ENCODE measurements around the gene EEF1G. TPM values are rescaled to one million over a fixed set of nuclear protein-coding genes. Genes with fewer than 3 reads are reported as not detected.

The EEF1G gene
- total and polyA plus RNA-seq, 2 of the 13 experiments (the other 11 are each of a cell fraction or from before 2014, with no cell fraction given) = 1,787 to 2,144 TPM

DNA sequence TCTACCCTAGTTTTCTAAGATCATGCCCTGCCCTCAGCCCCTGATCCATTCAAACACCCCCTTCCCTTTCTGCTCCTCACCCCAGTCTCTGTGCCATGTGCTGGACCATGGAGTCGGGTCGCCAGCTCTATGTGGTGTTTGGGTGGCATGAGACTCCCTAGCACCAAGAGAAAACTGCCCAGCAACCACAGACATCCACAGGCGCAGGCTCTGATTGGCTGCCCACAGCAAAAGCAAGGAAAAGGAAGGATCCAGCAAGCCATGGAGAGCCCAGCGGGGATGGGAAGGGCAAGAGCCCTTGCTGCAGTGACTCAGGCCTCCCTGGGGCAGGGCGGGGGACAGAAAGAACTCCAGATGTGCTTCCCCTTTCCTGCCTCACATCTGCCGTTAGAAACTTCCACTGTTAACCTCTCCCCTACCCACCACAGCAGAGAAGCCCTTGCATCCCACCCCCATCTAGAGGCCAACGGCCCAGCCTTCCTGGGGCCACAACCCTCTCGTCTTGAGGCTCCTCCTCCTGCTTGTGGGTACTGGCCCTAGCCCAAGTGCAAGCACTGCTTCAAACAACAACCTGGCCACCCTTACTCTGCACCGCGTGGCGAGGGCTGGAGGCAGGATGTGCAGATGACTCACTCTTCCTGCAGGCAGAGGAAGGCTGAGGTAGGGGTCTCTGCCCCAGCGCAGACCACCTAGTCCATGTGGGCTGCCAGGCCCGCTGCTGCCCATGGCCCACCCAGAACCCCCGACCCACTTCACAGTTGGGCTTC lies 17.4 kb downstream of the EEF1G start (continued):
- no peak for TF ChIP-seq SYNCRIP (IDR thresholded peaks at IDR 0.05; ENCODE audit: insufficient read depth, low read depth, low read length)
- TF ChIP-seq ZFAT (CRISPR knock-in tag; conservative IDR thresholded peaks at IDR 0.05) = no peak
- TF ChIP-seq TP53 (CRISPR knock-in tag; conservative IDR thresholded peaks at IDR 0.05) = no peak
- TF ChIP-seq TCF7 (IDR thresholded peaks at IDR 0.05; ENCODE audit: low read depth) = no peak
- TF ChIP-seq HOXD1 (CRISPR knock-in tag; IDR thresholded peaks at IDR 0.05) = no peak
- no peak for TF ChIP-seq ZMAT3 (CRISPR knock-in tag; conservative IDR thresholded peaks at IDR 0.05)
- TF ChIP-seq DR1 (CRISPR knock-in tag; IDR thresholded peaks at IDR 0.05) = no peak

DNA sequence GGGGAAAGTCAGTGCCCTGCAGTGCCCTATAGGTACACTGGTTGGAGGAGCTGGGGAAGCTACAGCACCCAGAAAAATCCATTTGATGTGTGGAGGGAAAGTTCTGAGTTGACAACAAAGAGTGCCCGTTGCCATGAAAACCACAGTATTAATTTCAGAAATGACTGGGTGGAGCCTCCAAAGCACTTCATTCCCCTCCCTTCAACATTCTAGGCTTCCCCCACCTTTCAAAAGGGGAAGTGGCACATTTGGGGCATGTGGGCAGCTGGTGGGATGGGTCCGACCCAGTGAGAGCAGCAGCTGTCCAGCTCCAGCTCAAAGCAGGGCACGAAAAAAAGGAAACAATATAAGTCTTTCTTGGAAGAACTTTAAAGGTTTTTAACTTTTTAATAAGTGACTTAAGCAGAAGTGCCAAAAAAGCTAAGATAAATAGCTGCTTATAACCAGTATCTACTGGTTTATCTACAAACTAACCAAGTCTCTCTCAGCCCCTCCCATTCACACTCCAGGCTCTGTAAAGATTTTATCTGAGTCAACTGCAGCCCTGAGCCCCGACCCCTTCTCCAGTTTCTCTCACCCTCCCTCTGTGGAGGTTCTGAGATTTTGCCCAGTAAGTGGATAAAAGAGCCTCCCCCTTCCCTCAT lies 18.1 kb downstream of the EEF1G start:
- Histone ChIP-seq H3K27ac (ENCODE audit: extremely low read length, insufficient read depth, low read length) (peak overlapping the region; percentile 44), H3K9ac (ENCODE audit: insufficient read depth, low read depth, low read length) (no peak overlapping the region), H3K27me3 (ENCODE audit: control insufficient read depth in 1 of 2, insufficient read depth in 2 of 2, low read length in 2 of 2) (no peaks in the 10 kb centered on the region), H4K20me1 (ENCODE audit: insufficient read depth, low read length) (peaks cover 3% of the 10 kb centered on the region; the same call in 1 of the 2 replicates), H3K4me1 (ENCODE audit: insufficient read depth, low read length) (peaks cover 85% of the 10 kb centered on the region), H3K36me3 (replicated peaks in 1 of 2; ENCODE audit: control insufficient read depth in 1 of 2, insufficient read depth in 2 of 2, low read length in 2 of 2) (peaks cover 10 to 25% of the 10 kb centered on the region in 2 experiments), H3K4me3 (replicated peaks in 1 of 3; ENCODE audit: insufficient read depth in 1 of 3, low read depth in 2 of 3, low read length in 3 of 3) (no peak overlapping the region), H3K79me2 (ENCODE audit: insufficient read depth, low read length) (peaks cover 2% of the 10 kb centered on the region), H2AFZ (ENCODE audit: low read length) (no peak overlapping the region), H3K9me3 (ENCODE audit: low read length) (no peaks in the 10 kb centered on the region), H3K4me2 (ENCODE audit: low read depth, low read length) (no peak overlapping the region)
- no TSS peak for BruUV-seq (replicated peaks)
- FAIRE-seq = no peak
- 77% methylated on average over 4 of the region's 4 CpGs for WGBS (ENCODE audit: low lambda C conversion rate)
- intact Hi-C loops (cut with micrococcal nuclease; ENCODE audit: unreplicated experiment) = no loop called here
- POLR2A ChIA-PET = interaction anchor here (0.6 to 4.5 kb wide), 6 partner anchors 9 to 131 kb away, joined by 3 to 23 read pairs (median 6); partner anchors contain the start of genes AHNAK, EEF1G and TUT1
- no peak for ATAC-seq
- CTCF ChIA-PET (ENCODE audit: low intra/inter-chr PET ratio, low total read pairs) = no interaction called here
- in situ Hi-C loops (cut with HindIII; ENCODE audit: extremely low pct_ligation_motif_present, low pct_unique_long_range_greater_than_20kb) = loop anchor here (5.0 kb wide), 1 partner anchor 158 kb away; no protein-coding TSS in a partner anchor
- no peak for DNase-seq (ENCODE audit: low spot score)
- no peak for TF ChIP-seq HDAC6 (IDR thresholded peaks at IDR 0.05; ENCODE audit: low read depth, low read length)
- TF ChIP-seq ZFX (CRISPR knock-in tag; IDR thresholded peaks at IDR 0.05; ENCODE audit: low read depth) = no peak
- TF ChIP-seq ZNF484 (CRISPR knock-in tag; IDR thresholded peaks at IDR 0.05; ENCODE audit: borderline replicate concordance, low read depth) = no peak
- TF ChIP-seq SIX4 (CRISPR knock-in tag; IDR thresholded peaks at IDR 0.05) = no peak
- TF ChIP-seq ZFP37 (CRISPR knock-in tag; IDR thresholded peaks at IDR 0.05; ENCODE audit: borderline replicate concordance) = no peak
- no peak for TF ChIP-seq ZNF264 (CRISPR knock-in tag; IDR thresholded peaks at IDR 0.05)
- no peak for TF ChIP-seq ZNF768 (CRISPR knock-in tag; IDR thresholded peaks at IDR 0.05)
- TF ChIP-seq SOX5 (CRISPR knock-in tag; IDR thresholded peaks at IDR 0.05; ENCODE audit: borderline replicate concordance) = no peak
- no peak for TF ChIP-seq RBFOX2 (IDR thresholded peaks at IDR 0.05; ENCODE audit: low read depth, low read length)
- TF ChIP-seq, protein P1, sequence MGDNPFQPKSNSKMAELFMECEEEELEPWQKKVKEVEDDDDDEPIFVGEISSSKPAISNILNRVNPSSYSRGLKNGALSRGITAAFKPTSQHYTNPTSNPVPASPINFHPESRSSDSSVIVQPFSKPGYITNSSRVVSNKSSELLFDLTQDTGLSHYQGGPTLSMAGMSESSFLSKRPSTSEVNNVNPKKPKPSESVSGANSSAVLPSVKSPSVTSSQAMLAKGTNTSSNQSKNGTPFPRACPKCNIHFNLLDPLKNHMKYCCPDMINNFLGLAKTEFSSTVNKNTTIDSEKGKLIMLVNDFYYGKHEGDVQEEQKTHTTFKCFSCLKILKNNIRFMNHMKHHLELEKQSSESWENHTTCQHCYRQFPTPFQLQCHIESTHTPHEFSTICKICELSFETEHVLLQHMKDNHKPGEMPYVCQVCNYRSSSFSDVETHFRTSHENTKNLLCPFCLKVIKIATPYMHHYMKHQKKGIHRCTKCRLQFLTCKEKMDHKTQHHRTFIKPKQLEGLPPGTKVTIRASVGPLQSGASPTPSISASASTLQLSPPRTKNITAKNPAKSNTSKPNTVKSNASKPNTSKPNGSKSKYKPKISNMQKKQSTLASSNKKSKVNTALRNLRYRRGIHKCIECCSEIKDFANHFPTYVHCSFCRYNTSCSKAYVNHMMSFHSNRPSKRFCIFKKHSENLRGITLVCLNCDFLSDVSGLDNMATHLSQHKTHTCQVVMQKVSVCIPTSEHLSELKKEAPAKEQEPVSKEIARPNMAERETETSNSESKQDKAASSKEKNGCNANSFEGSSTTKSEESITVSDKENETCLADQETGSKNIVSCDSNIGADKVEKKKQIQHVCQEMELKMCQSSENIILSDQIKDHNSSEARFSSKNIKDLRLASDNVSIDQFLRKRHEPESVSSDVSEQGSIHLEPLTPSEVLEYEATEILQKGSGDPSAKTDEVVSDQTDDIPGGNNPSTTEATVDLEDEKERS (CRISPR knock-in tag; IDR thresholded peaks at IDR 0.05) = no peak
- no peak for TF ChIP-seq RAD51 (IDR thresholded peaks at IDR 0.05; ENCODE audit: borderline replicate concordance)

Data from HepG2 (cell line).